ENCODE measurements around the gene MLYCD.
A peak's percentile ranks its signal among the peaks of the same experiment; 100 is the strongest.

MLYCD gene

DNA sequence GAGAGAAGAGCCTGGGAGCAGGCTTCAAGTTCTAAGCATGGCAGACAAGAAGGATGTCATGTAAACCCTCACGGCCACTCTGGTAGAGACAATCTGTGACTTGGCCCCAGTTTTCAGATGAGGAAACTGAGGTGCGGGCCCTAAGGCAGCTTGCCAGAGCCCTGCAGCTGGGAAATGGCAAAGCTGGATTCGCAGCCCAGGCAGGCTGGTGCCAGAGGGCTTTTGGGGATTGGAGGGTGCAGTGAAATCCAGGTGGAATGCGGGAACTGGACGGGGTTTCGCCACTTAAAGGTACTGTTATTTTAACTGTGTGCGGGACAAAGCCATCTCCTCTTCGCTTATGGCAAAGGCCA is 53.6 kb downstream of the MLYCD start:
- Histone ChIP-seq H3K9me3 (ENCODE audit: insufficient read depth, low read length) (no peaks in the 10 kb centered on the region), H3K9ac (ENCODE audit: insufficient read length, low read depth) (peak overlapping the region; percentile 61), H3K27me3 (ENCODE audit: insufficient read depth, insufficient read length) (peaks cover 13% of the 10 kb centered on the region), H3K4me1 (ENCODE audit: insufficient read depth, insufficient read length) (peaks cover 16% of the 10 kb centered on the region), H3K4me3 (ENCODE audit: insufficient read length, low read depth) (peak overlapping the region; percentile 58), H3K36me3 (ENCODE audit: insufficient read depth, insufficient read length, low read length) (no peaks in the 10 kb centered on the region)
- TF ChIP-seq YY1 (IDR thresholded peaks at IDR 0.05; ENCODE audit: insufficient read depth, insufficient read length) (no peak), SUZ12 (IDR thresholded peaks at IDR 0.05; ENCODE audit: extremely low read depth, insufficient read depth, insufficient read length) (no peak), ZNF274 (IDR thresholded peaks at IDR 0.05; ENCODE audit: low read depth, low read length) (no peak)
- no peak for DNase-seq (ENCODE audit: low read depth, low spot score)

DNA sequence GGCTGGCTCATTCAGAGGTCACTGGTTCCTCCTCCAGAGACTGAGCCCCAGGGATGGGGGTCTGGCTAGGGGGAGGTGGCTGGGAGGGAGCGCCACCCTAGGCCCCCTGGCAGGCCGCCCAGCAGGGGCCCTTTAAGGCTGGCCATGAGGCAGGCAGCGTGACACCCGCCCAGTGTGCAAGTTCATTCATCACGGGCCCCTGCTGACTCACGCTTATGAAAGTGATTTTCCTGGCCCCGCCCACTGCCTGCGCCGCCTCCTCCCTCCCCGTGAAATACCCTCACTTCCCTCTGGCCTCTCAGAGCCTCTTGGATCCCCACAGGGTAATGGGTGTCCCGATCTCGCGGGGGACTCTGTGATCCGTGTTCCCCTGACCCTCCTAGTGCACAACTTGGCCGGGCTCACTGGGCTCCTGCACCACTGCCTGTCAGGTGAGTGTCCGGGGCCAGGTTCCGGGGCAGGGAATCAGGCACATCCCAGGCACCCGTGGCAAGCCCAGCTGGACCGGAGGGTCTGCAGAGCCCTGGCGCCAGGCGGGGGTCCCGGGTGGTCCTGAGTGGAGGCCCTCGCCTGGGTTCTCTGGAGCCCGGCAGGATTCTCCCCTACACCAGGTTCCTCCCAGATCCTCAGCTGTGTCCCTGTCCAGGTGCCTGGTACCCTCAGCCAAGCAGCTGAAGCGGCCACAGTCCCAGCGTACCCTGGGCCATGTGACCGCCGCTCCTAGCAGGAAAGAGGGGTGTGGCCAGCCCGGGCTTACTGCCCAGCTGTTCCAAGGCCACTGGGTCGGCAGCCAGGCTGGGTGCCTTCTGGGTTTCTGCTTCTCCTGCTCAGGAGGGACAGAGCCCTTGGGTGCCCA is 54.3 kb downstream of the MLYCD start, which contains the start of gene OSGIN1:
Gene OSGIN1, plus strand, starts transcription at position 301 of the 856 bp plus-strand sequence. CDS start 4,432 bp downstream, outside the sequence.
- no peaks in the 10 kb centered on the region for H3K9me3 ChIP-seq (ENCODE audit: insufficient read depth, low read length)
- H3K27me3 ChIP-seq (ENCODE audit: insufficient read depth, insufficient read length) = peaks cover 13% of the 10 kb centered on the region
- peak within 1 kb of the TSS; percentile 58 for H3K4me3 ChIP-seq (ENCODE audit: insufficient read length, low read depth)
- peak; percentile 32 for DNase-seq (ENCODE audit: low read depth, low spot score)
- peak within 1 kb of the TSS; percentile 86 for H3K9ac ChIP-seq (ENCODE audit: insufficient read length, low read depth)
- peaks cover 14% of the 10 kb centered on the region for H3K4me1 ChIP-seq (ENCODE audit: insufficient read depth, insufficient read length)
- TF ChIP-seq ZNF274 (IDR thresholded peaks at IDR 0.05; ENCODE audit: low read depth, low read length) (no peak), SUZ12 (IDR thresholded peaks at IDR 0.05; ENCODE audit: extremely low read depth, insufficient read depth, insufficient read length) (no peak), YY1 (IDR thresholded peaks at IDR 0.05; ENCODE audit: insufficient read depth, insufficient read length) (no peak)
- H3K36me3 ChIP-seq (ENCODE audit: insufficient read depth, insufficient read length, low read length) = no peaks in the 10 kb centered on the region

DNA sequence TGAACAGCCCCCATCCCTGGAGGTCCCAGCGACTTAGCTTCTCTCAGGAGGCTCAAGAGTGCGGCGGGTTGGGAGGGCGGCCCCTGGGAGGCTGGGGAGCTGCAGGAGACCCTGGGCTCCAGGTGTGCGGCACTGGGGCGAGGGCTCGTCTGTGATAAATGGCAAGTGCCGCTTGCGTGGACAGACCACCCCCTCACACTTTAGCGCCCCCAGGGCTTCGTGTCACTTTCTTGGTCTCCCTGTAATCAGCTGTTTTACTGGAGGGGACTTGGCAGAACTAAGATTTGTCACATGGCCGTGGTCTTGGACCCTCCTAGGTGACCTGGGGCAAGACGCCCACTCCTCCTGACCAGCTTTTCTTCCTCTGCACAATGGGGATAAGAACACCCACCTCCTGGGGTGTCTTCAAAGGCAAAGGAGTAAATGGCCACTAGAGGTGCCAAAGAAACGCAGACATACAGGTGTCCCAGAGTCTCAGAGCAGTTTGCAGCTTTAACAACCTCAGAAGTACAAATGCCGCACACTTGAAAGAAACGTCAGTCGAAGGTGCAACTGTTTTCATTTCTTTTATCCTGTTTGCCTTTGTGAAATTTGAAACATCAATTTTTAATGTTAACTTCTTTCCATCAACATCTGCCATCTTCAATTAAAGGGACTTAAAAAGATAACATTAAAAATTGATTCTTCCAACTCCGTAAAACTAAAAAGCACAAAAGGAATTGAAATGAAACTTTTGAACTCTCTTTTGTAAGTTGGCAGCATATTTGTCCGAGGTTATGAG is 55.1 kb downstream of the MLYCD start:
- peak overlapping the region; percentile 58 for H3K4me3 ChIP-seq (ENCODE audit: insufficient read length, low read depth)
- no peaks in the 10 kb centered on the region for H3K9me3 ChIP-seq (ENCODE audit: insufficient read depth, low read length)
- H3K4me1 ChIP-seq (ENCODE audit: insufficient read depth, insufficient read length) = peaks cover 14% of the 10 kb centered on the region
- peaks cover 13% of the 10 kb centered on the region for H3K27me3 ChIP-seq (ENCODE audit: insufficient read depth, insufficient read length)
- H3K9ac ChIP-seq (ENCODE audit: insufficient read length, low read depth) = peak overlapping the region; percentile 86
- no peak for DNase-seq (ENCODE audit: low read depth, low spot score)
- no peaks in the 10 kb centered on the region for H3K36me3 ChIP-seq (ENCODE audit: insufficient read depth, insufficient read length, low read length)
- TF ChIP-seq ZNF274 (IDR thresholded peaks at IDR 0.05; ENCODE audit: low read depth, low read length) = no peak
- TF ChIP-seq YY1 (IDR thresholded peaks at IDR 0.05; ENCODE audit: insufficient read depth, insufficient read length) = no peak
- no peak for TF ChIP-seq SUZ12 (IDR thresholded peaks at IDR 0.05; ENCODE audit: extremely low read depth, insufficient read depth, insufficient read length)

DNA sequence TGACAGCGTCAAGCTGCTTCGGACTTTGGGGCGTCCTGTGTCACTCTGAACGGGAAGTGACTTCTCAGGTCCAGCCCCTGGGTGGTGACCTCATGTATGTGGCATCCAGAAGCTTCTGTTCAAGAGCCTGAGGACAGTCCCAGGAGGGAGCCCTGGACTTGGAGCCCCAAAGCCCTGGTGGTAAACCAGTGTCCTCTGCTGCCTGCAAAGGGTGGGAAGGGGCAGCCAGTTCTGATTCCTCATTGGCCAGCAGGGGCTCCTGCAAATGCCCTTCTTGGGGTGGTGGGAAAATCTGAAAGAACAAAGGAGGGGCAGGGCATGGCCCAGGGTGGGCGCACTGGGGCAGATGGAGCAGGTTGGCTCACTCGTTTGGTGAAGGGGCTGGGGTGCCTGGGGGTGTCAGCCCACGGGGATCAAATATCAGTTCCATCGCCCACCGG is 55.7 kb downstream of the MLYCD start:
- TF ChIP-seq SUZ12 (IDR thresholded peaks at IDR 0.05; ENCODE audit: extremely low read depth, insufficient read depth, insufficient read length) = no peak
- no peak for TF ChIP-seq YY1 (IDR thresholded peaks at IDR 0.05; ENCODE audit: insufficient read depth, insufficient read length)
- no peak for TF ChIP-seq ZNF274 (IDR thresholded peaks at IDR 0.05; ENCODE audit: low read depth, low read length)
- peak; percentile 35 for DNase-seq (ENCODE audit: low read depth, low spot score)
- H3K36me3 ChIP-seq (ENCODE audit: insufficient read depth, insufficient read length, low read length) = peaks cover 2% of the 10 kb centered on the region
- no peak overlapping the region for H3K4me3 ChIP-seq (ENCODE audit: insufficient read length, low read depth)
- H3K27me3 ChIP-seq (ENCODE audit: insufficient read depth, insufficient read length) = peaks cover 13% of the 10 kb centered on the region
- H3K9ac ChIP-seq (ENCODE audit: insufficient read length, low read depth) = peak overlapping the region; percentile 3
- peaks cover 14% of the 10 kb centered on the region for H3K4me1 ChIP-seq (ENCODE audit: insufficient read depth, insufficient read length)
- H3K9me3 ChIP-seq (ENCODE audit: insufficient read depth, low read length) = no peaks in the 10 kb centered on the region

DNA sequence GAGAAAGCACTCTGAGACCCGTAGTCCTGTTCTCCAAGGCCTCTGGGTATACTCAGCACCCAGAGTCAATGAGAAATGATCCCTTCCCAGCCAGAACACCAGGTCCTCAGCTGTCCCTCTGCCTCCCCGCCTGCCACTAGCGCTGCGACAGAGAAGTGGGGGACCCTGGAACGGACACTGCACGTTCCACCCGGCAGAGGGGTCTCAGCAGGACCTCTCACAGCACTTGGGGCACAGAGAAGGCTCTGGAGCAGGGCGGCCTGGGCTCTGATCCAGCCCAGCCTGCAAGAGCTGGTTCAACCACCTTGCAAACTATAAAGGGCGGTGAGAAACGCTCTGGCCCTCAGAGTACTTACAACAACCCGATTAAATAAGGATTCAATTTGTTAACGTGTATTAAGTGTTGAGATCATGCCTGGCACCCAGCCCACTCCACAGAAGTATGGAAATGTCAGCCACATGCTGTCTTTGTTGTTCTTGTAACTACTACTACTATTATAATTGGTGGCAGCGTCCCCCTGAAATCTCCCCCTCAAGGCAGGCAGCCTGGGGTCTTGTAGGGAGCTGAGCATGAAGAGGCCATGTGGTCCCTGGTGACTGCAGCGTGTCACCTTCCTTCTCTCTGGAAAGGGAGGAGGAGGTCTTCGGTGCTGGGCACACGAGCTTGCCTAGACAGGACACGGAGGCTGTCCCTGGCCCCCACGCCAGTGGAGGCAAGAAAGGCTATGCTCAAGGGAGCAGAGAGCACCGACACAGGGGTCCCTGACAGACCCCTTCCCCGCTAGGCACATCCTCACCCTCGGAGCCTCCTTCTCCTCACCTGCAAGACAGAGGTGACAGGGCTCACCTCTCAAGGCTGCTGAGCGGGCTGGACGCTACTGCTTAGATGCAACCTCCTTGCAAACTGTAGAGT is 56.6 kb downstream of the MLYCD start:
- TF ChIP-seq ZNF274 (IDR thresholded peaks at IDR 0.05; ENCODE audit: low read depth, low read length) = no peak
- TF ChIP-seq SUZ12 (IDR thresholded peaks at IDR 0.05; ENCODE audit: extremely low read depth, insufficient read depth, insufficient read length) = no peak
- no peak for TF ChIP-seq YY1 (IDR thresholded peaks at IDR 0.05; ENCODE audit: insufficient read depth, insufficient read length)
- H3K9me3 ChIP-seq (ENCODE audit: insufficient read depth, low read length) = no peaks in the 10 kb centered on the region
- no peak overlapping the region for H3K4me3 ChIP-seq (ENCODE audit: insufficient read length, low read depth)
- peaks cover 5% of the 10 kb centered on the region for H3K36me3 ChIP-seq (ENCODE audit: insufficient read depth, insufficient read length, low read length)
- peaks cover 13% of the 10 kb centered on the region for H3K27me3 ChIP-seq (ENCODE audit: insufficient read depth, insufficient read length)
- H3K9ac ChIP-seq (ENCODE audit: insufficient read length, low read depth) = no peak overlapping the region
- DNase-seq (ENCODE audit: low read depth, low spot score) = no peak
- peaks cover 14% of the 10 kb centered on the region for H3K4me1 ChIP-seq (ENCODE audit: insufficient read depth, insufficient read length)

DNA sequence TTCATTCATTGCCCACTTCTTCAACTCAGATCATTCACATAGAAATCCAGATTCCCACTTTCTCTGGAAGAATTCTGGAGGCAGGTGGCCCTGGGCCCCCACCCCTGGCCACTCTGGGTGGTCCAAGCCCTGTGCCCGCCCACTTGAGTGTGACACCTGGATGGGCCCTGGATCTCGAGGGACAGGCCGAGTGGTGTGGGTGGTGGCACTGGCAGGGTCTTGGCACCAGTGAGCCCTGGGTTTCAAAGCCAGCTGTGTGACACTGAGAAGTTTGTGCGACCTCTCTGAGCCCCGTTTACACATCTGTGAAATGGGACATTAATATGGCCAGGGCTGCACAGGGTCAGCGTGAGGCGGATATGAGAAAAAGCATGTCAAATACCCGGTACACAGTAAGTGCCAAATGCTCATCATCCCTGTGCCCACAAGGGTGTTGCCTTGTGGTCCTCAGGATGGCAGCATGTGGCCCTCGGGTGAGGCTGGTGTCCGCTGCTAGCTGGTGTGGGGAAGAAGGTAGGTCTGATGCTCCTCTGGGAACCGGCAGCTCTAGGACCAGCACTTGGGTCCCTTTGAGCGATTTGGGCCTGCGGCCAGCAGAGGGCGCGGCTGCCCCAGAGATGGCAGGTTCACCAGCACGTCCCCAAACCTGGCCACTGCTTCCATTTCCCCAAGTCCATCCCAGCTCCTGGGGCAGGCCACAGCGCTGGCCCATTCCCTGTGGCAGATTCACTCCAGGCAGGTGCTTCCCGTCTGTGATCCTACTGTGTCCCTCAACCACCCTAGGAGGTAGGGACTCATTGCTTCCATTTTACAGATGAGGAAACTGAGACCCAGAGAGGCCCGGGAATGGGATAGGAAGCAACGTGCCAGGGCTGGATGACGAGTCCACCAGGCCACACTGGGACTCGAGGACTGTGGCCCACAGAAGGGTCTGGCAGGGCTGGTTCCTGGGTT is 57.7 kb downstream of the MLYCD start:
- TF ChIP-seq YY1 (IDR thresholded peaks at IDR 0.05; ENCODE audit: insufficient read depth, insufficient read length) (no peak), SUZ12 (IDR thresholded peaks at IDR 0.05; ENCODE audit: extremely low read depth, insufficient read depth, insufficient read length) (no peak), ZNF274 (IDR thresholded peaks at IDR 0.05; ENCODE audit: low read depth, low read length) (no peak)
- peaks cover 8% of the 10 kb centered on the region for H3K36me3 ChIP-seq (ENCODE audit: insufficient read depth, insufficient read length, low read length)
- H3K9me3 ChIP-seq (ENCODE audit: insufficient read depth, low read length) = no peaks in the 10 kb centered on the region
- H3K9ac ChIP-seq (ENCODE audit: insufficient read length, low read depth) = no peak overlapping the region
- no peak overlapping the region for H3K4me3 ChIP-seq (ENCODE audit: insufficient read length, low read depth)
- H3K27me3 ChIP-seq (ENCODE audit: insufficient read depth, insufficient read length) = peaks cover 13% of the 10 kb centered on the region
- peaks cover 12% of the 10 kb centered on the region for H3K4me1 ChIP-seq (ENCODE audit: insufficient read depth, insufficient read length)
- peak; percentile 90 for DNase-seq (ENCODE audit: low read depth, low spot score)

Data from NT2/D1 (cell line).